ENCODE measurements around the gene USP12. TPM values are rescaled to one million over a fixed set of nuclear protein-coding genes. Genes with fewer than 3 reads are reported as not detected.

The USP12 gene
- total and polyA plus RNA-seq, 7 donors: 13.1 to 31.7 (median 23.7) TPM

- 93 to 97% (median 94%) methylated on average over 3 of the region's 3 CpGs for WGBS, 3 donors
- DNase-seq (no peak), ATAC-seq (no peak)
- no peak overlapping the region for H3K27ac ChIP-seq
- peaks cover 0 to 10% of the 10 kb centered on the region in 2 donors for H3K36me3 ChIP-seq (ENCODE audit: insufficient read depth in 1 of 2, low read depth in 1 of 2)
- peaks cover 41% of the 10 kb centered on the region for H3K4me1 ChIP-seq
- intact Hi-C loops (cut with DNase I): no loop called here
- H3K4me3 ChIP-seq: no peak overlapping the region
- no peaks in the 10 kb centered on the region for H3K27me3 ChIP-seq (ENCODE audit: insufficient read depth in 3 of 3, low read length in 2 of 3)
- no peaks in the 10 kb centered on the region for H3K9me3 ChIP-seq
- no peak for TF ChIP-seq CTCF (IDR thresholded peaks at IDR 0.05)
Observed at GRCh38 chr13:27120011-27120410, 51.6 kb downstream of the USP12 start.

DNA sequence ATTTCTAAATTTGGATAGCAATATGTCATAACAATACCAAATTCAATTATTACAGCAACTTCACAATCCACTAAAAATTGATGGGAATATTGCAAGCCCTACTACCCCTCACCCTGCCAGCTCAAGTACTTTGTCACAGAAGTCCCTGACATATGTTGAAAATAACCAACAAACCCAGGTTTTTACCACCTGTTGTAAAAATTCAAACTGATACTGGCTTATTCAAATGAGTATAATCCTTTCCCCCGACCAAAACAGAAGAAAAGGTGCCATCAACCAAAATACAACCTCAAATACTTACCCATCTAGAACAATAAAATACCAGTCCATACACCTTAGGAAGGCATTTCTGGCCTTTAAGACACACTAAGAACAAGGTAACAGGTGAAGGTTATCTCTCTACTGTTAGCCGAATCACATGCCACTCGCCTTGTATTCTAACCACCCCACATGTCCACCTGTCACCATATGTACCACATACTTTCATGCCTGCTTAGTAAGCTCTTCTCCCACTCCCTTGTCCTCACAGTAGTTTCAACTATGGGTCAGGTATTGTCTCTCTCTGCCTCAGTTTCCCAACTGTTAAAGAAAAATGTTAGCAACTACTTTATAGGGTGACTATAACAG is 53.1 kb downstream of the USP12 start:
- Histone ChIP-seq H3K27ac (peak overlapping the region; percentile 18), H3K36me3 (ENCODE audit: insufficient read depth in 1 of 2, low read depth in 1 of 2) (peaks cover under 1 to 11% of the 10 kb centered on the region in 2 donors), H3K4me3 (no peak overlapping the region), H3K4me1 (peaks cover 41% of the 10 kb centered on the region), H3K9me3 (no peaks in the 10 kb centered on the region), H3K27me3 (ENCODE audit: insufficient read depth in 3 of 3, low read length in 2 of 3) (no peaks in the 10 kb centered on the region)
- 70 to 81% (median 76%) methylated on average over 3 of the region's 3 CpGs for WGBS, 3 donors
- TF ChIP-seq CTCF (IDR thresholded peaks at IDR 0.05): no peak
- no peak for DNase-seq
- ATAC-seq: no peak
- intact Hi-C loops (cut with DNase I): no loop called here

GRCh38 chr13:27117952-27118351 is 53.7 kb downstream of the USP12 start:
- Histone ChIP-seq H3K36me3 (ENCODE audit: insufficient read depth in 1 of 2, low read depth in 1 of 2) (peaks cover 4 to 11% of the 10 kb centered on the region in 2 donors), H3K27ac (peak overlapping the region; percentile 18), H3K4me1 (peaks cover 41% of the 10 kb centered on the region), H3K4me3 (peak overlapping the region; percentile 13), H3K9me3 (no peaks in the 10 kb centered on the region), H3K27me3 (ENCODE audit: insufficient read depth in 3 of 3, low read length in 2 of 3) (no peaks in the 10 kb centered on the region)
- peak; percentile 41 to 54 (median 48) for ATAC-seq
- WGBS, 3 donors: 26 to 38% (median 29%) methylated on average over 5 of the region's 5 CpGs
- TF ChIP-seq CTCF (IDR thresholded peaks at IDR 0.05): no peak
- no peak for DNase-seq
- intact Hi-C loops (cut with DNase I): no loop called here

GRCh38 chr13:27117158-27117557 is 54.5 kb downstream of the USP12 start:
- no peaks in the 10 kb centered on the region for H3K27me3 ChIP-seq (ENCODE audit: insufficient read depth in 3 of 3, low read length in 2 of 3)
- H3K36me3 ChIP-seq (ENCODE audit: insufficient read depth in 1 of 2, low read depth in 1 of 2): peaks cover 4 to 11% of the 10 kb centered on the region in 2 donors
- peak overlapping the region; percentile 18 for H3K27ac ChIP-seq
- ATAC-seq (peak in 3 of 4 donors; percentile 53 to 70 (median 58)), DNase-seq (no peak)
- 20 to 31% (median 20%) methylated on average over 1 of the region's 1 CpG for WGBS, 3 donors
- intact Hi-C loops (cut with DNase I): no loop called here
- peak overlapping the region; percentile 13 for H3K4me3 ChIP-seq
- H3K9me3 ChIP-seq: no peaks in the 10 kb centered on the region
- H3K4me1 ChIP-seq: peaks cover 41% of the 10 kb centered on the region
- no peak for TF ChIP-seq CTCF (IDR thresholded peaks at IDR 0.05)

DNA sequence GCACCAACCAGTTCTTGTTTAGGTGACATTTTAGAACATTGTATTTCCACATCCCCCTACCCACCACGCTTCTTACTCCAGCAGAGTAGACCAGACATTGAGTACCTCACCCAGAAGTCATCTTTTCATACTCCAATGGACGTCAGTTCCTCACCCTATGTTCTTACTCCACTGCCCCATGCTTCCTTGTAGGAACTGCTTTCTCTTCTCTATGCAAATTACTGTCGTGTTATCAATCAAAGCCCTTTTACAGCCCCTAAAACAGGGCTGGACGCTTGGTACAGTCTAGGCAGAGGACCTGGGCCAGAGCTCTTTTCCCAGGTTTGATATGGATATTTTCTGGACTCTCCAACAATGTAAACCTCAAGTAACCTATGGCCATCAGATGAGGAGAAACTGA is 58.2 kb downstream of the USP12 start:
- Histone ChIP-seq H3K27me3 (ENCODE audit: insufficient read depth in 3 of 3, low read length in 2 of 3) (no peaks in the 10 kb centered on the region), H3K36me3 (ENCODE audit: insufficient read depth in 1 of 2, low read depth in 1 of 2) (peaks cover 4 to 11% of the 10 kb centered on the region in 2 donors), H3K27ac (no peak overlapping the region), H3K9me3 (no peaks in the 10 kb centered on the region), H3K4me3 (no peak overlapping the region), H3K4me1 (peaks cover 20% of the 10 kb centered on the region)
- no peak for TF ChIP-seq CTCF (IDR thresholded peaks at IDR 0.05)
- 85 to 93% (median 88%) methylated on average over 4 of the region's 4 CpGs for WGBS, 3 donors
- intact Hi-C loops (cut with DNase I): no loop called here
- DNase-seq (no peak), ATAC-seq (no peak)

Data from psoas muscle (tissue), 8 donors.